HK-2 (cell line): ENCODE data around the gene SLC25A47.

ENCODE experiments used
- DNase-seq: peaks from one replicate; pipeline ENCODE4 v3.0.0-alpha.2; 2018; ENCODE audit not compliant: unreplicated experiment

The SLC25A47 gene

GRCh38 chr14:100375963-100376735 is 53.0 kb downstream of the SLC25A47 start, which contains the start of gene WDR25:
Gene WDR25, plus strand, starts transcription at chr14:100376485.
- peak; percentile 96 for DNase-seq

DNA sequence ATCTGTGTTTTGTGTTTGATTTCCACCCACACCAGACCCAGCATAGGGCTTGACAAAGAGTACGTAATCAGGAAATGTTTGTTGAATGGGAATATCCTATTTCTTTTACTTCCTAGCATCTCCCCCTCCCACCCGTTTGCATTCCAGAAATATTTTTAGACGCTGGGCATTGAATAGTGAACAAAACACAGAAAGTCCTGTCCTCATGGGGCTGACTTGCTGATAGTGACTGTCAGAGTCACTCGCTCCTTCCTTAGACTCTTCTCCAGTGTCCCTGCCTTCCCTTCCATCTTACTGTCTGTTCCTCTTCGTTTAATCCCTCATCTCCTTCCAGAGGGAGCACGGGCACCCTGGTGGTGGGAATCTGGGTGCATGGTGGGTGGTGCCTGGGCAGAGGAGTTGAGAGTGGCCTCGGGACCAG is 53.6 kb downstream of the SLC25A47 start:
- peak; percentile 39 for DNase-seq
